BJ (cell line): ENCODE data around the gene AGPAT2. TPM values are rescaled to one million over a fixed set of nuclear protein-coding genes. Genes with fewer than 3 reads are reported as not detected.

Source experiments
- CTCF ChIA-PET: fragments of 350-600 bp; formaldehyde crosslinking; extraction: SDS; loops from one replicate; lab custom pipeline; 2021; ENCODE audit warnings: antibody characterized with exemption, inconsistent platforms; lab: Yijun Ruan, JAX
- POLR2A ChIA-PET: fragments of 300-600 bp; sonication (Branson Sonifier 250); formaldehyde crosslinking; extraction: SDS; loops from one replicate; lab custom pipeline; 2021; ENCODE audit warnings: antibody characterized with exemption; lab: Charles Lee
- DNase-seq: peaks from one replicate; pipeline ENCODE4 v3.0.0-alpha.2; 2011; ENCODE audit warnings: low read depth
- H3K27me3 ChIP-seq: 2 replicates; pipeline ENCODE4 v1.6.0; 2011; ENCODE audit warnings: low read length; ENCODE audit not compliant: control insufficient read depth, insufficient read depth
- H3K36me3 ChIP-seq: 2 replicates; pipeline ENCODE4 v1.5.1; 2011; ENCODE audit warnings: low read length; ENCODE audit not compliant: control insufficient read depth, insufficient read depth
- H3K4me3 ChIP-seq: 2 replicates; pipeline ENCODE4 v1.5.1; 2011; ENCODE audit warnings: low read depth, mild to moderate bottlenecking, control low read depth, low read length
- CTCF ChIP-seq: IDR thresholded peaks from 2 replicates; pipeline ENCODE4 v1.5.1; 2011; ENCODE audit warnings: low read depth, mild to moderate bottlenecking, control low read depth, inconsistent platforms, low read length, moderate library complexity; ENCODE audit not compliant: insufficient read depth
- polyA plus RNA-seq: library from polyadenylated mRNA; depleted of rRNA; stranded (reverse); fragments of >200 nt; gene quantifications from 2 replicates; pipeline ENCODE4 v1.2.3, GENCODE V29; 2011

Gene AGPAT2
- polyA plus RNA-seq, 1 experiment: 68.3 TPM

GRCh38 chr9:136627703-136628102 is 59.6 kb downstream of the AGPAT2 start:
- Histone ChIP-seq H3K36me3 (no peaks in the 10 kb centered on the region), H3K27me3 (no peaks in the 10 kb centered on the region), H3K4me3 (no peak overlapping the region)
- no peak for DNase-seq
- ChIA-PET CTCF (interaction anchor here (1.0 to 8.5 kb wide), 2 partner anchors 131 to 140 kb away, joined by 3 to 385 read pairs; no protein-coding TSS in a partner anchor), POLR2A (no interaction called here)
- TF ChIP-seq CTCF: no peak

- no peak for DNase-seq
- ChIA-PET CTCF (interaction anchor here (0.8 to 8.5 kb wide), 6 partner anchors 18 to 155 kb away, joined by 3 to 385 read pairs (median 8); no protein-coding TSS in a partner anchor), POLR2A (no interaction called here)
- TF ChIP-seq CTCF: no peak
- H3K36me3 ChIP-seq: no peaks in the 10 kb centered on the region
- no peaks in the 10 kb centered on the region for H3K27me3 ChIP-seq
- H3K4me3 ChIP-seq: no peak overlapping the region
Observed at GRCh38 chr9:136626740-136627642, 60.3 kb downstream of the AGPAT2 start.

GRCh38 chr9:136626066-136626725 is 61.1 kb downstream of the AGPAT2 start:
- POLR2A ChIA-PET: no interaction called here
- Histone ChIP-seq H3K27me3 (no peaks in the 10 kb centered on the region), H3K36me3 (no peaks in the 10 kb centered on the region), H3K4me3 (no peak overlapping the region)
- TF ChIP-seq CTCF: no peak
- DNase-seq: no peak
- CTCF ChIA-PET: interaction anchor here (0.8 to 8.5 kb wide), 18 partner anchors 12 to 155 kb away, joined by 3 to 385 read pairs (median 4); no protein-coding TSS in a partner anchor

GRCh38 chr9:136625101-136626065 is 61.9 kb downstream of the AGPAT2 start:
- ChIA-PET CTCF (interaction anchor here (0.6 to 8.5 kb wide), 29 partner anchors 10 to 187 kb away, joined by 3 to 385 read pairs (median 4); no protein-coding TSS in a partner anchor), POLR2A (no interaction called here)
- H3K27me3 ChIP-seq: no peaks in the 10 kb centered on the region
- H3K36me3 ChIP-seq: no peaks in the 10 kb centered on the region
- DNase-seq: no peak
- TF ChIP-seq CTCF: peak; percentile 59
- H3K4me3 ChIP-seq: no peak overlapping the region
